Measurements from ENCODE around the gene RBP5. TPM values are rescaled to one million over a fixed set of nuclear protein-coding genes. Genes with fewer than 3 reads are reported as not detected.
"Not testable (repeated sequence)": the region's sequence is repeated elsewhere in the genome, so short reads cannot be mapped to it uniquely, and the experiment has no call there.

The RBP5 gene
- total RNA-seq, 1 donor from 2014 or later, result 1.8 TPM

DNA sequence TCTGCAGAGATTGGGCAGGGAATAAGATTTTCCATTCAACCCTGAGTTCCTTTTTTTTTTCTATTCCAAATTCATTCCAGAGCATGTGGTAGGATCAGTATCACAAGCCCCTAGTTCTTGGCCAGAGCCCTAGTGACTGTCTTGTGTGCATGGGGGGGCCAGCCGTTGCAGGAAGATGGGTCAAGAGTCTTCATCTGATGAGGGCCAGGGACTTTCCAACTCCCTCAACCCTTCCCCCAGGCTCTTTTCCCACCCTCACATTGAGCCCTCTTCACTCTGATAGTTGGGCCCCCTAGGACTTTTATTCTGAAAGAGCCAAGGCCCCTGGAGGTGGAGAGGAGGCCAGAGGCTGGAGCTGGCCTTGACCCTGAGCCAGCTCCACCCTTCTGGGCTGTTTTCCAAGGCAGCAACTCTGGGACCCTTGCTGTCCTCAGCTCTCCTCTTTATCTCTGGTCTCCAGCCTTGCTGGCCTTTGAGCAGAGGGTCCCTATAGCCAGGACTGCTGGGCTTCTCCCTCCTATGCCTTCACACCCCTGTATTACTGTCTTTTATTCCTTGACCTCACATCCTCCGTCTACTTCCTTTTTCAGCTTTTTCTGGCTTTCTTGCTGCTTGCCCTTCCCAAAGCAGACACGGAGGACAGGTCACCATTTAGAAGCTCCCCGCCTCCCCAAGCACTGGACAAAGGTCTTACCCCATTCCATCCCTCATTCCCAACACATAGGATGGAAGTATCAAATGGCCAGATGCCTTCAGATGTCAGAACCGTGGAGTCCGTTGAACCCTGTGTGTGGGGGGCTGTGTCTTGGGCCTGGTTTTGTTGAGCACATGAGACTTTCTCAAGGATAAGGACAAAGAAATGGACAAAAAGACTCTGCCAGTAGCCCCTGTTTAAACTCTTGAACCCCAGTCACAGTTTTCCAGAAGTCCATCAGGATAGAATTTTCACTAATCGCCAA, 5.6 kb downstream of the RBP5 start:
- peak; percentile 20 for DNase-seq

DNA sequence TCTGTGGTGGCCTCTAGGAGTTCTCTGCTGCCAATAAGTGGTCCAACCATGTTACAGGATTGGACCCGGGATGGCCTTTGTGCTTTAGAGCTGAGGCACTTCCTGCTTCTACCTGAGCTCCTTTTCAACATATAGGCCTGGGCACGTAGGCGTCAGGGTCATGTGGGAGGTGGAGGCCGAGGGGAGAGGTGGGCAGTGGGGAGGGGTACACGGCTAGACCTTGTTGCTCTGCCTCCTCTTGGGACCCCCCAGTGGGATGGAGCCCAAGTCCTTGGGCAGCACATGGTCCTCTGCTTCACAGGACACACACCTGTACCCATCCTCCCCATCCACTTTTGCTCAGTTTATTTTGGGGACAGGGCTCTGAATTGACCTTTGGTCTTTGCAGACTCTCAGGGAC, 7.4 kb downstream of the RBP5 start:
- DNase-seq, result no peak

- no peak for DNase-seq
These were observed 8.5 kb downstream of the RBP5 start for GRCh38 chr12:7120166-7120565.

DNA sequence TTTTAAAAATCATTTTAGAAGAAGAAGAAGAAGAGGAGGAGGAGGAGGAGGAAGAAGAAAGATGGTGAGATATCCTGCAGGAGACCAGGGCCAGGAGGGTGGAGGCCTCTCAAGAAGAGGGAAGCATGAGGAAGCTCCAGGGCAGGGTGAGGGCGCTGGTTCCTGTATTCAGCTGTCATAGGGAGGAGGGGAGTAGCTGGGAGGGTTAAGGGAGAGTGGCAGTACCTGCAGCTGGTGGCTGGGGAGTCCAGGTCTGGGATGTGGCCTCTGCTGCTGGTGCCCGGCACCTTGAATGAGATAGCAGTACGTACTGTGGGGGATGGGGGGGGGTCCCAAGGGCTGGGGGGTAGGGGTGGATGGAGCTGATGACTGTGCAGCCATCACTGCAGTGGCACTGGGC, 9.8 kb downstream of the RBP5 start:
- DNase-seq, result no peak

DNA sequence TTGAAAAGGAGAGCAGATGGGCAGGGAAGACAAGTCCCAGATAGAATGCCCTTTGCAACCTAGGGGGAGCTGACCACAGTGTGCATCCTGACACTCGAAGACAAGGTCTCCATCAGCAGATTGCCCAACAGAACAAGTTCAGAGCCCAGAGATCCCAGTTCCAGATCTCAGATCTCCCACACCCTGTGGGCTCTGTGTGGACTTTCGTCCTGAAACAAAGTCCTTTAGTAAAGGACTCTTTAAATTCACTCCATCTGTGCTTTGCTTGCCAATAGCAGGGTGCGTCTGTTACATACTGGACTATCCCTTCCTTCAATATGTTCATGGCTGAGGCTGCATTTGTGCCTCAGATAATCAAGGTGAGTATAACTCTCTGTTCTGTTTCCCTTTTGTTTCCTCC, 11.0 kb downstream of the RBP5 start:
- DNase-seq, result no peak

DNA sequence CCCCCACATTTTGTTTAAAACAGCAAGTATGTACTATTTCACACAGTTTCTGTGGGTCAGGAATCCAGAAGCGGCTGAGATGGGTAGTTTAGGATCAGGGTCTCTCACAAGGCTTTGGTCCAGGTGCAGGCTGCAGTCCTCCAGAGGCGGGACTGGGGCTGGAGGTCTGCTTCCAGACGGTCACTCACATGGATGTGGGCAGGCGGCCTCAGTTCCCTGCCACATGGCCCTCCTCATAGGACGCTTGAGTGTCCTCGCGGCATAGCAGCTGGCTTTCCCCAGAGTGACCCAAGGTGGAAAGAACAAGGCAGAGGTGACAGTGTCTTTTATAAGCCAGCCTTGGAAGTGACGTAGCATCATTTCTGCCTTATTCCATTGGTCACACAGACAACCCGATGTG, 11.8 kb downstream of the RBP5 start:
- no peak for DNase-seq

- DNase-seq, result no peak
These were observed 12.5 kb downstream of the RBP5 start for GRCh38 chr12:7116196-7116595.

- no peak for DNase-seq
These were observed 13.8 kb downstream of the RBP5 start for GRCh38 chr12:7114851-7115250.

- no peak for DNase-seq
These were observed 14.7 kb downstream of the RBP5 start for GRCh38 chr12:7114008-7114407.

DNA sequence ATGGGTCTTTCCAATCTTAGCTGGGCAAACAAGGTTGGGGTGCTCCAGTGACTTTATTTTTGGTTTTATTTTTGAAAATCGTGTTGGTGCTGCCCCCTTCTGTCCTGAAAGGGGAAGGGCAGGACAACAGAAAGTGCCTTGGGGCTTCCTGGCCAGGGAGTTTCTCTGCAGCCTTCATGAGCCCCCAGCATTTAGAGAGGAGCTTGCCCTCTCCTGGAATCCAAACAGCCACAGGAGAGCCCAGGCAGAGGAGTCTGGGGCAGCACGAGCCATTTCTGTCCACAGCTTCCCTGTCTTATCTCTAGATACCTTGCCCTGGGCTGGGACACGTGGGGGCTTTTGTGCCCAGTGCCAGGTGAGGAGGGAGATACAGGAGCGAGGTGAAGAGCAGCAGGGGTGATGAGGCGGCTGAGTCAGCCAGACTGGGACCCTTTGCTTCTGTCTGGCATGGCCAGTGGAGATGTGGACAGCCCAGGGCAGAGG, 15.3 kb downstream of the RBP5 start:
- peak; percentile 64 for DNase-seq

- DNase-seq, result peak; percentile 48
These were observed 16.6 kb downstream of the RBP5 start for GRCh38 chr12:7112041-7112440.

DNA sequence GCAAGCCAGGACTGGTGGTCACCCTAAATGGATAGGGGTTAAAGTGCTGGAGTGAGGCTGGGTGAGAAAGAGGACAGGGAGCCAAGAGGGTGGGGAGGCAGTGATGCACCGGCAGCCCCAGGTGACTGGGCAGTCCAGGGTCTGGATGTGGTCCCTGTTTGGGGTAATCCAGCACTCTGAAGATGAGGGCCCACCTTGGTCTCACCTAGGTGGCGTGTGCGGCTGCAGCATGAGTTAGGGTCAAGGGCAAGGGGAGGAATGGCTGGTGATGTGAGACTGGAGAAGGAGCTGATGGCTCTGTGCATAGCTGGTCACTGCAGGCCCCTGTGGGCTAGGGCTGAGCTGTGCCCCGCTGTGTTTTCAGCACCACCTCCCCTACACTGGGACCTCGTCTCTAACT, 18.0 kb downstream of the RBP5 start:
- no peak for DNase-seq

DNA sequence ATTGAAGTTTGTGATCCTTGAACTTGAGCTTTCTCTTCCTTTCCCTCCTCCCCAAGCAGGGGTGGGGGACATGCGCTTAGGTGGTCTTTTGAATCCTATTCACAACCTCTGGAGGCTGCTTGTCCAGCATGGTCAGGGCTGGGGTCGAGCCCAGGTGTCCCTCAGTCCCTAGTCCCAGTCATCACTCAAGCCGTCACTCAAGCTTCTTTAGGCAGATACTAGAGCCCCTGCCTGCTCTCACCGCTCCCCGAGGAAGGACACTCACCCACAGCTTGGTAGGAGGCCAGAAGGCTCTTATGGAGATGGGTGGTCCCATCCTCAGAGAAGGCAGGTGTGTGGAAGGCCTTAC, 19.1 kb downstream of the RBP5 start:
- no peak for DNase-seq

DNA sequence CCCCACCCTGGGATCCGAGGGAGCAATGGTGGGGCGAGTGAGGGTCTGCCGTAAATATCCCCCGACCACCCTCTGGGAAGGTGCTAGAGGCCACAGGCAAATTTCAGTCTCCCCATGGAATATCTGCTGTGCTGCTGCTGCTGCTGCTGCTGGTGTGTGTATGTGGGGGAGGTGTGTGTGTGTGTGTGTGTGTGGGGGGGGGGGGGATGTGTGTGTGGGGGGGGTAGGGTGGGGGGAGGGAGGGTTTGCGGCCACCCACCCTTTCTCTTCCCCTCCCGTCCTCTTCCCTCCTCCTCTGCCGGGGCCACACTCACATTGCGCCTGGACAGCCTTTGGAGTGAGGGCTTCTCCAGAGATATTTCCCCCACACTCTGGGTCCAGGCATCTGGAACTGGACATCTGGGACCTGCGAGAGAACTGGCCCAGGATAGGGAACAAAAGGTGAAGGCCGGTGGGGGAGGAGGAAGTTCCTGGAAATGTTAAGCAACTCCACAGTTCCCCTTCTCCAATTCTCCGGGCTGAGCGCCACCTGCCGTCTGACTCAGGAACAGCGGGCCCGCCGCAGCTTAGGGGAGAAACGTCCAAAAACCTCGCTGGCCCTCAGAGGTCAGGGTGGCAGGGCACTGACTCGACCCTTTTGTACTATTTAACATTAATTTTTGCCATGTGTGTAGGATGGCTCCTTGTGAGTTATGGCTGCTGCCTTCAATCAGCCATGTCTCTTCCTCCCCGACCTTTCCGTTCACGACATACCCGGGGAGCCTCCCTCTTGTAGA, 19.7 kb downstream of the RBP5 start, which contains the start of gene C1RL:
TSS of gene C1RL (minus strand) at position 419 of the 776 bp plus-strand sequence. CDS start at position 385, 34 bp downstream.
- peak; percentile 94 for DNase-seq

DNA sequence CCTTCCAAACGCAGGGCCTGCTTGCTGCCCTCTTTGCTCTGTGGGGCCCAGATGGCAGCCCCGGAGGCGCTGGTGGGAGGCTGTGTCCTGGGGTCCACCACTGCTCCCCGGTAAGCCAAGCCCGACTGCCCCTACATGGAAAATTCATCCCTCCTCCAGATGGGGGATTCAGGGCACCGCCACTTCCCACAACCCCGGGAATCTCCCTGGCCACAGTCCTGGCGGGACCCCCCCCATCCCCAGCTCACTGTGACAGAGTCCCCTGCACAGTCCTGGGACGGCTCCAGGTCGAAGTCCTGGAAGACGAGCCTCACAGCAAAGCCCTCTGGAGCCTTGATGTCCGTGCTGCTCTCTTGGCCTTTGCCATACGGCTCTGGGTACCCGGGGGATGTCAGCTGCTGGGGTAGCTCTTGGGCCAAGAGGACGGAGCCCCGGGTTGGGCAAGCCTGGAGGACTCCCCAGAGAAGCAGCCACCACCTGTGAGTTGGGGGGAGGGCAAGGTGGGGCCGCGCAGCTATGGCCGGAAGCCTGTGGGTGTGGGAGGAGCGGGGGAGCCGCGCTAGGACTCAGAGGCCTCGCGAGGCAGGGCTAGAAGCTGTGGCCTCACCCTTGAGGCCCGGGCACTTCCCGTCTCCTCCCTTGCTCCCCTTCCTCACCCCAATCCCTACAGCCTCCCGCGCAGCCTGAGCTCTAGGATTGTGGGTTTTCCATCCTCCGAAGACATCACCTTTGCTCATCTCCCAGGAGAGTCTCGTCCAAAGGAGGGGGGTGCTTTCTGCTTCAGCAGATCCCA, 20.5 kb downstream of the RBP5 start:
- DNase-seq, result peak; percentile 78

GRCh38 chr12:7107636-7108002, 21.1 kb downstream of the RBP5 start:
- DNase-seq, result no peak

- not testable (repeated sequence) for DNase-seq
These were observed 21.5 kb downstream of the RBP5 start for GRCh38 chr12:7107181-7107580.

DNA sequence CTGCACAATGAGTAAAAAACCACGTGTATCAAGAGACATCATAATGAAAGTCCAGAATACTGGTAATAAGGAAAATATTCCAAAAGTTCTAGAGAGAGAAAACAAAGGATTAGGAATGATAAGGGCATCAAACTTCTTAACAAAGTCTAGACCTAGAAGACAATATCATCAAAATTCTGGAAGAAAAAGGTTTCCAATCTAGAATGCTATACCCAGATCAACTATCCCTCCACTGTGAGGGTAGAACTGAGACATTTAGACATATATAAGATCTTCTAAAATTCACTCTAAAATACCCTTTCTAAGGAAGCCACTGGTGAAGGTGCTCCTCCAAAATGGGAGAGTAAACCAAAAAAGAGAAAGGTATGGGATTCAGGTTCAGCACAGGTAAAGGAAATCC, 22.6 kb downstream of the RBP5 start:
- no peak for DNase-seq

GRCh38 chr12:7103837-7104584, 24.7 kb downstream of the RBP5 start:
- no peak for DNase-seq

- DNase-seq, result no peak
These were observed 26.1 kb downstream of the RBP5 start for GRCh38 chr12:7102582-7102981.

- DNase-seq, result no peak
These were observed 27.0 kb downstream of the RBP5 start for GRCh38 chr12:7101694-7102131.
